IMR-90 (cell line): ENCODE data around the gene GRN. TPM values are rescaled to one million over a fixed set of nuclear protein-coding genes. Genes with fewer than 3 reads are reported as not detected.

Experiments
- ATAC-seq: fragments of 200-7000 bp; cut with Tn5 transposase; 2 replicates; pipeline ENCODE4 v1.9.1; 2020; ENCODE audit warnings: low read depth, mild to moderate bottlenecking, moderate library complexity
- BruUV-seq: library from RNA; stranded (reverse); fragments of 400-500 nt; replicated peaks from 2 replicates; lab custom pipeline; 2021; lab: Mats Ljungman, UMichigan
- CTCF ChIA-PET: fragments of 300-600 bp; formaldehyde crosslinking; extraction: SDS; loops from one replicate; lab custom pipeline; 2021; ENCODE audit warnings: antibody characterized with exemption; lab: Yijun Ruan, JAX
- POLR2A ChIA-PET: fragments of 300-600 bp; sonication (Branson Sonifier 250); formaldehyde crosslinking; loops from one replicate; lab custom pipeline; 2022; ENCODE audit warnings: antibody characterized with exemption; ENCODE audit not compliant: unreplicated experiment; lab: Charles Lee
- DNase-seq: peaks from one replicate; pipeline ENCODE4 v3.0.0; 2013
- H2AFZ ChIP-seq: replicated peaks from 2 replicates; pipeline ENCODE3; 2013; ENCODE audit warnings: low read length, mild to moderate bottlenecking; ENCODE audit not compliant: poor library complexity
- H2AK5ac ChIP-seq: 2 replicates; pipeline ENCODE4 v1.6.1; 2013; ENCODE audit warnings: low read depth, low read length, inconsistent platforms
- H2AK9ac ChIP-seq: replicated peaks from 2 replicates; pipeline ENCODE3; 2013; ENCODE audit warnings: mild to moderate bottlenecking, low read depth, low read length, moderate library complexity; ENCODE audit not compliant: poor library complexity
- H2BK120ac ChIP-seq: 2 replicates; pipeline ENCODE4 v1.6.1; 2013; ENCODE audit warnings: low read depth, low read length, inconsistent platforms
- H2BK15ac ChIP-seq: 3 replicates; pipeline ENCODE4 v1.6.1; 2013; ENCODE audit warnings: low read depth, low read length, inconsistent platforms
- H2BK20ac ChIP-seq: 2 replicates; pipeline ENCODE4 v1.6.1; 2013; ENCODE audit warnings: low read depth, mild to moderate bottlenecking, inconsistent platforms, low read length, moderate library complexity
- H2BK5ac ChIP-seq: 2 replicates; pipeline ENCODE4 v1.6.1; 2013; ENCODE audit warnings: mild to moderate bottlenecking, low read depth, low read length, inconsistent platforms; ENCODE audit not compliant: poor library complexity, severe bottlenecking
- H3K14ac ChIP-seq: replicated peaks from 2 replicates; pipeline ENCODE4 v1.6.1; 2013; ENCODE audit warnings: low read depth, low read length, inconsistent platforms
- H3K18ac ChIP-seq: 2 replicates; pipeline ENCODE4 v1.6.1; 2013; ENCODE audit warnings: low read depth, low read length, control low read depth
- H3K23ac ChIP-seq: 2 replicates; pipeline ENCODE4 v1.6.1; 2013; ENCODE audit warnings: low read depth, low read length, inconsistent platforms
- H3K27ac ChIP-seq: 2 replicates; pipeline ENCODE4 v1.5.1; 2013; ENCODE audit warnings: mild to moderate bottlenecking, control low read depth, low read length; ENCODE audit not compliant: insufficient read depth
- H3K27me3 ChIP-seq: 2 replicates; pipeline ENCODE4 v1.6.1; 2013; ENCODE audit warnings: low read length; ENCODE audit not compliant: control insufficient read depth, insufficient read depth
- H3K36me3 ChIP-seq: 2 replicates; pipeline ENCODE4 v1.6.1; 2013; ENCODE audit warnings: low read length, mixed read lengths; ENCODE audit not compliant: control insufficient read depth, insufficient read depth
- H3K4ac ChIP-seq: 2 replicates; pipeline ENCODE4 v1.6.1; 2013; ENCODE audit warnings: low read depth, low read length, inconsistent platforms
- H3K4me1 ChIP-seq: 2 replicates; pipeline ENCODE4 v1.6.1; 2013; ENCODE audit warnings: low read length, mixed read lengths; ENCODE audit not compliant: control insufficient read depth, insufficient read depth
- H3K4me2 ChIP-seq: 2 replicates; pipeline ENCODE4 v1.6.1; 2013; ENCODE audit warnings: low read depth, mild to moderate bottlenecking, control low read depth, low read length, moderate library complexity
- H3K4me3 ChIP-seq: 2 replicates; pipeline ENCODE4 v1.5.1; 2013; ENCODE audit warnings: low read depth, mild to moderate bottlenecking, control low read depth, low read length, moderate library complexity; ENCODE audit not compliant: insufficient read depth
- H3K56ac ChIP-seq: 2 replicates; pipeline ENCODE4 v1.6.1; 2013; ENCODE audit warnings: low read length, inconsistent platforms; ENCODE audit not compliant: insufficient read depth; ENCODE audit errors: extremely low read depth
- H3K79me1 ChIP-seq, 2 experiments: 2 replicates each; pipeline ENCODE4 v1.6.1; 2013; ENCODE audit warnings: low read length in 2 of 2, inconsistent platforms in 1 of 2, low read depth in 1 of 2
- H3K9ac ChIP-seq: 2 replicates; pipeline ENCODE4 v1.6.1; 2013; ENCODE audit warnings: low read depth, low read length, control low read depth
- H3K9me1 ChIP-seq: 2 replicates; pipeline ENCODE4 v1.6.1; 2013; ENCODE audit warnings: low read length, inconsistent platforms; ENCODE audit not compliant: insufficient read depth
- H3K9me3 ChIP-seq: 2 replicates; pipeline ENCODE4 v1.6.1; 2013; ENCODE audit warnings: low read length; ENCODE audit not compliant: control insufficient read depth, insufficient read depth
- H4K20me1 ChIP-seq: 2 replicates; pipeline ENCODE4 v1.6.1; 2013; ENCODE audit warnings: low read length, inconsistent platforms; ENCODE audit not compliant: insufficient read depth
- H4K5ac ChIP-seq: 2 replicates; pipeline ENCODE4 v1.6.1; 2013; ENCODE audit warnings: mild to moderate bottlenecking, low read depth, low read length, control low read depth
- H4K8ac ChIP-seq, 2 experiments: 2 replicates each; pipeline ENCODE4 v1.6.1; 2013; ENCODE audit warnings: low read depth in 2 of 2, low read length in 2 of 2, control low read depth in 1 of 2, inconsistent platforms in 1 of 2
- H4K91ac ChIP-seq: 2 replicates; pipeline ENCODE4 v1.6.1; 2013; ENCODE audit warnings: low read depth, low read length, inconsistent platforms; ENCODE audit not compliant: insufficient read depth
- FOS ChIP-seq: fragments of 150-350 bp; IDR thresholded peaks from 2 replicates; pipeline ENCODE4 v1.6.1; 2016; ENCODE audit warnings: low read depth, low read length
- MAZ ChIP-seq: IDR thresholded peaks from 2 replicates; pipeline ENCODE4 v1.6.1; 2012; ENCODE audit warnings: low read depth, mild to moderate bottlenecking, low read length, improper control_type of control experiment, moderate library complexity, borderline replicate concordance
- POLR2A ChIP-seq: IDR thresholded peaks from 2 replicates; pipeline ENCODE4 v1.6.1; 2012; ENCODE audit warnings: mild to moderate bottlenecking, low read depth, low read length
- RCOR1 ChIP-seq: IDR thresholded peaks from 2 replicates; pipeline ENCODE4 v1.6.1; 2012; ENCODE audit warnings: mild to moderate bottlenecking, low read length, improper control_type of control experiment; ENCODE audit not compliant: insufficient replicate concordance
- RFX5 ChIP-seq: IDR thresholded peaks from 2 replicates; pipeline ENCODE4 v1.8.0; 2012; ENCODE audit warnings: low read depth, mild to moderate bottlenecking, low read length, moderate library complexity
- WGBS, 2 experiments: methylation state at CpG; one replicate each; pipeline versions ENCODE4 v1.1.5 to v1.1.7; 2013; ENCODE audit warnings: missing lambda C conversion rate in 2 of 2; ENCODE audit not compliant: insufficient read length in 1 of 2; ENCODE audit errors: extremely low coverage in 2 of 2; 5-methylcytosine and 5-hydroxymethylcytosine counted together
- dilution Hi-C: fragments of 300-500 bp; cut with HindIII; formaldehyde crosslinking; loops from one replicate; pipeline ENCODE4 v1.14.3; 2018; ENCODE audit warnings: low sequenced_read_pairs; ENCODE audit not compliant: unreplicated experiment
- in situ Hi-C: fragments of 300-500 bp; cut with MboI; formaldehyde crosslinking; loops from 3 replicates; pipeline ENCODE4 v1.14.3; 2019; ENCODE audit warnings: low sequenced_read_pairs, inconsistent platforms, mixed read lengths
- intact Hi-C: fragments of 100-400 bp; cut with micrococcal nuclease; formaldehyde crosslinking; loops from 2 replicates; pipeline ENCODE4 v1.10.0; 2022
- polyA plus RNA-seq, 3 experiments: library from polyadenylated mRNA; depleted of rRNA; stranded (reverse); fragments of >200 nt; gene quantifications; 2 replicates each; pipeline ENCODE4 v1.2.3, GENCODE V29; 2012; ENCODE audit warnings: low replicate concordance in 1 of 3
- total RNA-seq: library from RNA; depleted of rRNA; stranded (reverse); fragments of >200 nt; gene quantifications from 2 replicates; pipeline ENCODE4 v1.2.3, GENCODE V29; 2012

GRN gene
- total and polyA plus RNA-seq, 2 of the 4 experiments (the other 2 are of a cell fraction): 38.9 to 494 TPM

- Histone ChIP-seq H3K4ac (no peak overlapping the region), H3K4me3 (no peak overlapping the region), H3K36me3 (peaks cover 4% of the 10 kb centered on the region; the same call in 1 of the 2 replicates), H3K27me3 (peaks cover 5% of the 10 kb centered on the region), H3K56ac (no peak overlapping the region), H4K91ac (no peak overlapping the region), H4K8ac (no peak overlapping the region), H3K23ac (no peak overlapping the region), H3K9me1 (peaks cover 8% of the 10 kb centered on the region; the same call in 1 of the 2 replicates), H3K9me3 (no peaks in the 10 kb centered on the region), H3K18ac (no peak overlapping the region; the same call in 1 of the 2 replicates), H4K5ac (no peak overlapping the region), H4K20me1 (peaks cover 11% of the 10 kb centered on the region), H3K4me2 (peak overlapping the region; percentile 45; the same call in 1 of the 2 replicates), H2BK5ac (no peak overlapping the region), H2BK15ac (no peak overlapping the region), H2AFZ (peak overlapping the region; percentile 77), H2BK20ac (no peak overlapping the region), H2AK5ac (peak overlapping the region; percentile 48; the same call in 1 of the 2 replicates), H3K4me1 (peaks cover 15% of the 10 kb centered on the region), H2BK120ac (no peak overlapping the region), H3K79me1 (peaks cover 4 to 28% of the 10 kb centered on the region in 2 experiments; a peak in 2 of 4 replicates), H2AK9ac (peak overlapping the region; percentile 77), H3K14ac (no peak overlapping the region), H3K27ac (no peak overlapping the region), H3K9ac (no peak overlapping the region)
- peak; percentile 68 for DNase-seq
- in situ Hi-C loops (no loop called here), intact Hi-C loops (loop anchor here (1.0 kb wide), 1 partner anchor 162 kb away; no protein-coding TSS in a partner anchor), dilution Hi-C loops (no loop called here)
- CTCF ChIA-PET: no interaction called here
- peak; percentile 33; the same call in 1 of the 2 replicates for ATAC-seq
- no CpG with 5 or more reads among the region's 5 CpGs for WGBS, 2 experiments
- POLR2A ChIA-PET: interaction anchor here (0.5 to 0.6 kb wide), 2 partner anchors 139 to 143 kb away, joined by 3 to 6 read pairs; no protein-coding TSS in a partner anchor
- TF ChIP-seq POLR2A: no peak
- no peak for TF ChIP-seq RCOR1
- peak; percentile 43; the same call in 1 of the 2 replicates for TF ChIP-seq MAZ
- TF ChIP-seq FOS: no peak
- no peak for TF ChIP-seq RFX5
- BruUV-seq: no TSS peak
Observed at GRCh38 chr17:44360826-44361225, 15.7 kb downstream of the GRN start.
